Liver (tissue), 9 donors: ENCODE results near the gene TMEM176A. TPM values are rescaled to one million over a fixed set of nuclear protein-coding genes. Genes with fewer than 3 reads are reported as not detected.
A peak's percentile ranks its signal among the peaks of the same experiment; 100 is the strongest.

Source experiments
- DNase-seq: peaks from one replicate; pipeline ENCODE4 v3.0.0-alpha.2; 2017; ENCODE audit warnings: low spot score
- H3K27ac ChIP-seq, 2 donors: one replicate each; pipeline ENCODE4 v1.7.0; 2013; ENCODE audit warnings: inconsistent platforms in 2 of 2, low read length in 2 of 2, control low read depth in 1 of 2, low read depth in 1 of 2, mild to moderate bottlenecking in 1 of 2
- H3K27me3 ChIP-seq, 4 donors: one replicate each; pipeline versions ENCODE4 v1.6.1 to v1.7.0; 2013; ENCODE audit warnings: low read length in 3 of 4, inconsistent platforms in 1 of 4, mild to moderate bottlenecking in 1 of 4, moderate library complexity in 1 of 4; ENCODE audit not compliant: control insufficient read depth in 4 of 4, insufficient read depth in 4 of 4
- H3K36me3 ChIP-seq, 4 donors: one replicate each; pipeline versions ENCODE4 v1.6.1 to v1.7.0; 2013; ENCODE audit warnings: low read length in 3 of 4, mild to moderate bottlenecking in 3 of 4, low read depth in 1 of 4, moderate library complexity in 1 of 4; ENCODE audit not compliant: control insufficient read depth in 4 of 4, insufficient read depth in 3 of 4
- H3K4me1 ChIP-seq, 4 donors: one replicate each; pipeline versions ENCODE4 v1.6.1 to v1.7.0; 2013; ENCODE audit warnings: low read length in 3 of 4, mild to moderate bottlenecking in 3 of 4, moderate library complexity in 1 of 4; ENCODE audit not compliant: control insufficient read depth in 4 of 4, insufficient read depth in 4 of 4
- H3K4me3 ChIP-seq, 3 donors: one replicate each; pipeline versions ENCODE4 v1.6.1 to v1.7.0; 2013; ENCODE audit warnings: low read length in 3 of 3, control low read depth in 1 of 3, low read depth in 1 of 3, mild to moderate bottlenecking in 1 of 3
- H3K9ac ChIP-seq, 2 donors: one replicate each; pipeline ENCODE4 v1.7.0; 2013; ENCODE audit warnings: low read length in 2 of 2, mild to moderate bottlenecking in 2 of 2, moderate library complexity in 2 of 2, control low read depth in 1 of 2, low read depth in 1 of 2
- H3K9me3 ChIP-seq, 4 donors: one replicate each; pipeline versions ENCODE4 v1.6.1 to v1.7.0; 2013; ENCODE audit warnings: low read length in 3 of 4; ENCODE audit not compliant: control insufficient read depth in 4 of 4
- EGR1 ChIP-seq, 2 donors: IDR thresholded peaks; 2 replicates each; pipeline ENCODE4 v1.6.1; 2016 to 2018; ENCODE audit warnings: antibody characterized with exemption in 2 of 2, low read depth in 2 of 2
- FOXA1 ChIP-seq: IDR thresholded peaks from 2 replicates; pipeline ENCODE4 v1.6.1; 2016; ENCODE audit warnings: antibody characterized with exemption
- FOXA2 ChIP-seq: IDR thresholded peaks from 2 replicates; pipeline ENCODE4 v1.6.1; 2016; ENCODE audit warnings: antibody characterized with exemption
- HNF4A ChIP-seq, 2 donors: conservative IDR thresholded peaks; 2 replicates each; pipeline ENCODE4 v1.6.1; 2016; ENCODE audit warnings: antibody characterized with exemption in 2 of 2, mild to moderate bottlenecking in 2 of 2
- HNF4G ChIP-seq: IDR thresholded peaks from 2 replicates; pipeline ENCODE4 v1.6.1; 2016; ENCODE audit warnings: antibody characterized with exemption
- JUND ChIP-seq, 2 donors: IDR thresholded peaks; 2 replicates each; pipeline ENCODE4 v1.6.1; 2016; ENCODE audit warnings: antibody characterized with exemption in 2 of 2
- NR2F2 ChIP-seq: IDR thresholded peaks from 2 replicates; pipeline ENCODE4 v1.6.1; 2016; ENCODE audit warnings: antibody characterized with exemption
- RAD21 ChIP-seq, 2 donors: IDR thresholded peaks; 2 replicates each; pipeline ENCODE4 v1.6.1; 2016; ENCODE audit warnings: antibody characterized with exemption in 2 of 2, mild to moderate bottlenecking in 2 of 2
- RXRA ChIP-seq, 2 donors: IDR thresholded peaks; 2 replicates each; pipeline ENCODE4 v1.6.1; 2017 to 2018; ENCODE audit warnings: antibody characterized with exemption in 2 of 2, mild to moderate bottlenecking in 1 of 2
- SP1 ChIP-seq: IDR thresholded peaks from 2 replicates; pipeline ENCODE4 v1.6.1; 2018; ENCODE audit warnings: antibody characterized with exemption, mild to moderate bottlenecking
- TAF1 ChIP-seq: conservative IDR thresholded peaks from 2 replicates; pipeline ENCODE4 v1.6.1; 2016; ENCODE audit warnings: antibody characterized with exemption, mild to moderate bottlenecking
- YY1 ChIP-seq: IDR thresholded peaks from 2 replicates; pipeline ENCODE4 v1.6.1; 2016; ENCODE audit warnings: antibody characterized with exemption, mild to moderate bottlenecking
- WGBS: extraction: QIAGEN DNeasy Blood & Tissue Kit; methylation state at CpG from one replicate; pipeline ENCODE4 v1.1.7; 2013; 5-methylcytosine and 5-hydroxymethylcytosine counted together
- polyA plus RNA-seq, 2 donors: library from polyadenylated mRNA; stranded (reverse) in 1 of 2; unstranded in 1 of 2; fragments of 200-250 nt in 1 of 2; fragments of >200 nt in 1 of 2; fragmentation: Nextera tagmentation in 1 of 2; extraction: Ambion mirVana in 1 of 2; gene quantifications; one replicate each; pipeline versions ENCODE4 v1.2.1 to v1.2.3, GENCODE V29; 2013 to 2015
- total RNA-seq, 2 donors: library from RNA; depleted of rRNA; stranded (reverse); fragments of >200 nt; gene quantifications; one replicate each; pipeline ENCODE4 v1.2.3, GENCODE V29; 2014
- TF ChIP-seq, protein P1 (sequence below): IDR thresholded peaks from 2 replicates; pipeline ENCODE4 v1.6.1; 2016; ENCODE audit warnings: antibody characterized with exemption, mild to moderate bottlenecking
- TF ChIP-seq, protein P2 (sequence below): IDR thresholded peaks from 2 replicates; pipeline ENCODE4 v1.6.1; 2016; ENCODE audit warnings: antibody characterized with exemption
- donor health status: healthy.
- donor health status: healthy.
- donor health status: healthy.
- donor health status: healthy.
- donor health status: healthy.

TMEM176A gene
- total and polyA plus RNA-seq, 4 donors = 346 to 703 (median 539) TPM

DNA sequence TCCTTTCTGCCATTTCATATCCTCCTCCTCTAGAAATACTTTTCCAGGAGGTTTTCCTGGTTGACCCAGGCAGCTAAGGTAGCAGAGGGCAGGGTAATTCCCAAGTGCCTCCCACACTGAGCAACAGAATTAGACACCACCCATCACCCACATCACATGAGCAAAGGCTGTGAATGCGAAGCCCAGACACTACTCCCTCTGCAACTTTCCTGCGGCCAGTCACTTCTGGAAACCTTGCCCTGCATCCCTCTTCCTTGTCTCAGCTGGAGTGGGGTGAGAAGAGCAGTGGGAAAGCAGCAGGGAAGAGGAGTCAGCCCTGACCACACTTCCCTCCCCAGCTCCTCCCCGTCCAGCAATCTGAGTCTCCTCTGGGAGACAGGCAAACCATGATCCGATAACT lies 15.6 kb upstream of the TMEM176A start:
- no peak for DNase-seq
- H3K9me3 ChIP-seq = no peaks in the 10 kb centered on the region
- WGBS = 23% methylated on average over 4 of the region's 4 CpGs
- peaks cover 12 to 60% (median 44%) of the 10 kb centered on the region in 4 donors for H3K4me1 ChIP-seq
- H3K27ac ChIP-seq = peak overlapping the region; percentile 79 to 80
- H3K27me3 ChIP-seq = no peaks in the 10 kb centered on the region
- no peaks in the 10 kb centered on the region for H3K36me3 ChIP-seq
- peak overlapping the region; percentile 4 to 47 (median 32) for H3K4me3 ChIP-seq
- H3K9ac ChIP-seq = peak overlapping the region; percentile 18 to 73
- TF ChIP-seq RXRA (IDR thresholded peaks at IDR 0.05) (peak in 1 of 2 donors; percentile 65), NR2F2 (no peak), TAF1 (peak; percentile 39), HNF4A (conservative IDR thresholded peaks at IDR 0.05) (peak in 1 of 2 donors; percentile 59), YY1 (no peak), SP1 (peak; percentile 22), RAD21 (IDR thresholded peaks at IDR 0.05) (peak; percentile 16 to 18), FOXA1 (no peak), FOXA2 (no peak), HNF4G (no peak)
- TF ChIP-seq, protein P1, sequence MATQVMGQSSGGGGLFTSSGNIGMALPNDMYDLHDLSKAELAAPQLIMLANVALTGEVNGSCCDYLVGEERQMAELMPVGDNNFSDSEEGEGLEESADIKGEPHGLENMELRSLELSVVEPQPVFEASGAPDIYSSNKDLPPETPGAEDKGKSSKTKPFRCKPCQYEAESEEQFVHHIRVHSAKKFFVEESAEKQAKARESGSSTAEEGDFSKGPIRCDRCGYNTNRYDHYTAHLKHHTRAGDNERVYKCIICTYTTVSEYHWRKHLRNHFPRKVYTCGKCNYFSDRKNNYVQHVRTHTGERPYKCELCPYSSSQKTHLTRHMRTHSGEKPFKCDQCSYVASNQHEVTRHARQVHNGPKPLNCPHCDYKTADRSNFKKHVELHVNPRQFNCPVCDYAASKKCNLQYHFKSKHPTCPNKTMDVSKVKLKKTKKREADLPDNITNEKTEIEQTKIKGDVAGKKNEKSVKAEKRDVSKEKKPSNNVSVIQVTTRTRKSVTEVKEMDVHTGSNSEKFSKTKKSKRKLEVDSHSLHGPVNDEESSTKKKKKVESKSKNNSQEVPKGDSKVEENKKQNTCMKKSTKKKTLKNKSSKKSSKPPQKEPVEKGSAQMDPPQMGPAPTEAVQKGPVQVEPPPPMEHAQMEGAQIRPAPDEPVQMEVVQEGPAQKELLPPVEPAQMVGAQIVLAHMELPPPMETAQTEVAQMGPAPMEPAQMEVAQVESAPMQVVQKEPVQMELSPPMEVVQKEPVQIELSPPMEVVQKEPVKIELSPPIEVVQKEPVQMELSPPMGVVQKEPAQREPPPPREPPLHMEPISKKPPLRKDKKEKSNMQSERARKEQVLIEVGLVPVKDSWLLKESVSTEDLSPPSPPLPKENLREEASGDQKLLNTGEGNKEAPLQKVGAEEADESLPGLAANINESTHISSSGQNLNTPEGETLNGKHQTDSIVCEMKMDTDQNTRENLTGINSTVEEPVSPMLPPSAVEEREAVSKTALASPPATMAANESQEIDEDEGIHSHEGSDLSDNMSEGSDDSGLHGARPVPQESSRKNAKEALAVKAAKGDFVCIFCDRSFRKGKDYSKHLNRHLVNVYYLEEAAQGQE = peak; percentile 71
- TF ChIP-seq, protein P2, sequence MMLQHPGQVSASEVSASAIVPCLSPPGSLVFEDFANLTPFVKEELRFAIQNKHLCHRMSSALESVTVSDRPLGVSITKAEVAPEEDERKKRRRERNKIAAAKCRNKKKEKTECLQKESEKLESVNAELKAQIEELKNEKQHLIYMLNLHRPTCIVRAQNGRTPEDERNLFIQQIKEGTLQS = no peak

DNA sequence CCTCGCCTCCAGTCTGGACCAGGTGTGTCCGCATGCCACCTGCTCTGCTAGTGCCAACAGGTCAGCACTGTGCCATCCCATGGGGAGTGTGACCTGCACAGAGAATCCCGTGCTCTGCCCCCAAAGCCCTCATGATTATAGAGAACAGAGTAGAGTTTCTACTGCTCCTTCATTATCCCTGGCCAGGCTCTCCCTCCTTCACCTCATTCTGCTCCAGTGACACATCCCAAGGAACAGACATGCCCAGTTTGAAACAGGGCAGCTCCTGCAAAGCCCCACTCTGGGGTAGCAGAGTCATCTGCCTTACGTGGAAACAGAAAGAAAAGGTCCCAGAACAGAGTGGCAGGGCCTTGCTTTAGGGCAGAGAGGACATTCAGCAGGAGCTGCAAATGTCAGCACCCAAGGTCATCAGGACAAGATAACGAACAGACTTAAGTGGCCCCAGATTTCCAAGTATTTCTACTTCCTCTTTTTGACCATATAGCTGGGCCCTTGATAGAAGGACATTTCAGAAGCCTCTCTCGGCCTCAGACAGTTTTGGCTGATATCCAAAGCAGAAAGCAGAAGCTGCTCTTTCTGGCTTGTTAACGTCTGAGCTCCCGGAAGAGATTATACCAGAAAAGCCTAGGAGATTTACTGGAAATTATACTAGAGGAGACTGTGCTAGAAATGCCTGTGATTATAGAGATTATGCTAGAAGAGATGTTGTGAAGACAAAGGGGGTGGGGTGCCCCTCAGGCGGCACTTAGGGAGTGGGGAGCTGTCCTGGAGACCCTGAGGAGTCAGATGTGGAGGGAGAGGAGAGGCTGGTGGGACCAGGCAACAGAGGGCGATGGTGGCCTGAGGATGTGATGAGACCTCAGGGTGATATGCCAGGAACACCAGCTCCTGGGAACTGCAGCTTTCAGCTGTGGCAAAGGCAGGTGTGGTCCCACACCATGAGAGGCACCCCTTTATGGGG lies 13.0 kb upstream of the TMEM176A start:
- TF ChIP-seq NR2F2 (peak; percentile 45), FOXA1 (no peak)
- Histone ChIP-seq H3K36me3 (peaks cover 6 to 24% (median 11%) of the 10 kb centered on the region in 4 donors), H3K27ac (peak overlapping the region; percentile 82 to 87), H3K4me1 (peaks cover 5 to 48% (median 34%) of the 10 kb centered on the region in 4 donors), H3K27me3 (no peaks in the 10 kb centered on the region), H3K4me3 (no peak overlapping the region), H3K9ac (peak overlapping the region in 1 of 2 donors; percentile 33), H3K9me3 (no peaks in the 10 kb centered on the region)
- WGBS = 39% methylated on average over 10 of the region's 10 CpGs
- no peak for DNase-seq

DNA sequence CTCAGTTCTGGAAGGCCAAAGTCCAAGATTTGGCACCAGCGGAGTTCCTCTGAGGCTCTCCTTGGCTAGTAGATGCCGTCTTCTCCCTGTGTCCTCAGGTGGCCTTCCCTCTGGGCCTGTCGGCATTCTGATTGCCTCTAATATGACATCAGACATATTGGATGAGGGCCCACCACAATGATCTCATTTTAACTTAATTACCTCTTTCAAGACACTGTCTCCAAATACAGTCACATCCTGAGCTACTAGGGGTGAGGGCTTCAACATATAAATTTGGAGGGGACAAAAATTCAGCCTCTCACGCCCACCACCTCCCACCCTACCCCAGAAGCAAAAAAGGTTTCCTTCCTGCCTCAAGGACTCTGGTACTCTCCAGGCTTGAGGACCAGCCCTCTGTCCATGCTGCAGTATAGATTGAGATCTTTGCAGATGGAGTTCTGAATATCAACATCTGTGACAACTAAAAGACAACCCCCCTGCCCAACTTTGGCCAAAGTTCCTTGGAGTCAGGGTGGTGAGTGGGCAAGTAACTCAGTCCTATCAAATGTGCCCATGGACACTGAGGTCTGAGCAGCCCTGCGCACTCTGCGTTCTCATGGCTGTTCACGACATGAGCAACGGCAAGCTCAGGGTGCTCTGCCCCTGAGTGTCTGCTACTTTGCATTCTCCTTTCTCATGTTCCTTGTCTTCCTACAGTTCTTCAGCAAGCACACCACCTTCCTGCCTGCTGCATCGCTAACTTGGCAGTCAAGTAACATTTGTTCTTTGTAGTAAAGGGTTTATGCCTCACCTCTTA lies 11.9 kb upstream of the TMEM176A start:
- 72% methylated on average over 9 of the region's 9 CpGs for WGBS
- no peak overlapping the region for H3K4me3 ChIP-seq
- TF ChIP-seq TAF1 = no peak
- peak in 1 of 2 donors; percentile 23 for TF ChIP-seq JUND (IDR thresholded peaks at IDR 0.05)
- no peak for TF ChIP-seq EGR1 (IDR thresholded peaks at IDR 0.05; ENCODE audit: low read depth in 2 of 2)
- H3K27ac ChIP-seq = peak overlapping the region; percentile 82 to 87
- H3K4me1 ChIP-seq = peaks cover 5 to 44% (median 32%) of the 10 kb centered on the region in 4 donors
- no peak overlapping the region for H3K9ac ChIP-seq
- H3K27me3 ChIP-seq = no peaks in the 10 kb centered on the region
- H3K36me3 ChIP-seq = peaks cover 7 to 35% (median 20%) of the 10 kb centered on the region in 4 donors
- no peak for DNase-seq
- H3K9me3 ChIP-seq = no peaks in the 10 kb centered on the region
